PC-9 (cell line): Measurements from ENCODE around the gene NOS1AP. TPM values are rescaled to one million over a fixed set of nuclear protein-coding genes. Genes with fewer than 3 reads are reported as not detected.

Source experiments
- Bru-seq: library from RNA; stranded (reverse); fragments of 400-500 nt; gene quantifications from one replicate; lab custom pipeline; 2021; lab: Mats Ljungman, UMichigan
- BruChase-seq, 2 experiments: library from RNA; stranded (reverse); fragments of 400-500 nt; gene quantifications; one replicate each; lab custom pipeline; 2021; lab: Mats Ljungman, UMichigan
- BruUV-seq: library from RNA; stranded (reverse); fragments of 400-500 nt; replicated peaks from 2 replicates; lab custom pipeline; 2021; lab: Mats Ljungman, UMichigan
- CTCF ChIA-PET: fragments of 300-600 bp; sonication (Branson Sonifier 250); formaldehyde crosslinking; loops from one replicate; lab custom pipeline; 2022; ENCODE audit warnings: antibody characterized with exemption; lab: Charles Lee
- POLR2A ChIA-PET: fragments of 300-600 bp; sonication (Branson Sonifier 250); formaldehyde crosslinking; loops from one replicate; lab custom pipeline; 2022; ENCODE audit warnings: antibody characterized with exemption; ENCODE audit not compliant: unreplicated experiment; lab: Charles Lee
- DNase-seq, 2 experiments: peaks; one replicate each; pipeline versions ENCODE4 v3.0.0 to v3.0.0-alpha.2; 2015 to 2022; ENCODE audit warnings: mixed read lengths in 1 of 2
- H2AFZ ChIP-seq: fragments of 200-600 bp; sonication (generic); 2 replicates; pipeline ENCODE4 v1.8.1; 2017; ENCODE audit warnings: antibody characterized with exemption
- H3F3A ChIP-seq: fragments of 200-600 bp; sonication (generic); 2 replicates; pipeline ENCODE4 v1.8.1; 2017; ENCODE audit warnings: antibody characterized with exemption, mild to moderate bottlenecking, low read depth; ENCODE audit not compliant: insufficient read depth
- H3K27ac ChIP-seq: fragments of 200-600 bp; sonication (generic); 2 replicates; pipeline ENCODE4 v1.6.1; 2016; ENCODE audit warnings: mixed run types
- H3K27me3 ChIP-seq: fragments of 200-600 bp; sonication (generic); 2 replicates; pipeline ENCODE4 v1.6.1; 2016; ENCODE audit warnings: low read depth, mixed run types; ENCODE audit not compliant: insufficient read depth
- H3K36me3 ChIP-seq: fragments of 200-600 bp; sonication (generic); 2 replicates; pipeline ENCODE4 v1.6.1; 2016; ENCODE audit warnings: low read depth, mixed run types
- H3K4me1 ChIP-seq: fragments of 200-600 bp; sonication (generic); replicated peaks from 2 replicates; pipeline ENCODE4 v1.6.1; 2016; ENCODE audit warnings: mixed run types; ENCODE audit not compliant: insufficient read depth
- H3K4me2 ChIP-seq: fragments of 200-600 bp; sonication (generic); 2 replicates; pipeline ENCODE4 v1.6.1; 2017; ENCODE audit warnings: mixed run types
- H3K4me3 ChIP-seq: fragments of 200-600 bp; sonication (generic); 2 replicates; pipeline ENCODE4 v1.6.1; 2016; ENCODE audit warnings: mixed run types
- H3K79me2 ChIP-seq: fragments of 200-600 bp; sonication (generic); 2 replicates; pipeline ENCODE4 v1.6.1; 2017; ENCODE audit warnings: low read depth, mixed run types
- H3K9me2 ChIP-seq: fragments of 200-600 bp; sonication (generic); 2 replicates; pipeline ENCODE4 v1.8.1; 2017; ENCODE audit warnings: mild to moderate bottlenecking; ENCODE audit not compliant: insufficient read depth
- H3K9me3 ChIP-seq: fragments of 200-600 bp; sonication (generic); 2 replicates; pipeline ENCODE4 v1.8.1; 2016; ENCODE audit warnings: low read depth; ENCODE audit not compliant: insufficient read depth
- H4K20me1 ChIP-seq: fragments of 200-600 bp; sonication (generic); 2 replicates; pipeline ENCODE4 v1.8.1; 2017; ENCODE audit not compliant: insufficient read depth
- CTCF ChIP-seq: fragments of 200-600 bp; sonication (generic); conservative IDR thresholded peaks from 2 replicates; pipeline ENCODE4 v1.6.1; 2017; ENCODE audit warnings: mixed run types, antibody characterized with exemption, mild to moderate bottlenecking, moderate library complexity
- EZH2 ChIP-seq: fragments of 200-600 bp; sonication (generic); IDR thresholded peaks from 2 replicates; pipeline ENCODE4 v1.8.0; 2017; ENCODE audit warnings: antibody characterized with exemption, low read depth
- intact Hi-C: fragments of 100-400 bp; cut with micrococcal nuclease; formaldehyde crosslinking; loops from one replicate; pipeline ENCODE4 v1.10.0; 2022; ENCODE audit not compliant: unreplicated experiment
- long read RNA-seq: library from polyadenylated mRNA; stranded (forward); transcript quantifications from one replicate; pipeline ENCODE4 v2.0.0, GENCODE V29; 2022
- total RNA-seq: library from RNA; stranded (reverse); gene quantifications from 2 replicates; pipeline ENCODE4 v1.2.3, GENCODE V29; 2021

The NOS1AP gene
- total RNA-seq (9.2 and 9.9 TPM in 2 replicates), Bru-seq, nascent RNA (percentile 76 among the genes with signal in this experiment), BruChase-seq, experiment 1, labeled RNA remaining after a 2-hour chase (percentile 58 among the genes with signal in this experiment), BruChase-seq, experiment 2, labeled RNA remaining after a 6-hour chase (percentile 48 among the genes with signal in this experiment)
- long read RNA-seq, full-length matches to known transcripts = 1 of 3 reads
- long read RNA-seq, partial matches to known transcripts = 0 of 3 reads
- long read RNA-seq, other reads (novel, unspliced or antisense) = 2 of 3 reads

GRCh38 chr1:162069334-162070093 is at the start of gene NOS1AP:
NOS1AP (plus strand) TSS chr1:162069691; CDS start chr1:162070178, 487 bp downstream.
- Histone ChIP-seq H3F3A (peaks cover 8% of the 10 kb centered on the region; the same call in 1 of the 2 replicates), H3K4me1 (peaks cover 51% of the 10 kb centered on the region), H3K79me2 (peaks cover 56% of the 10 kb centered on the region), H3K4me3 (peak within 1 kb of the TSS; percentile 67), H3K9me2 (no peaks in the 10 kb centered on the region), H3K27me3 (no peaks in the 10 kb centered on the region), H4K20me1 (peaks cover 17% of the 10 kb centered on the region; the same call in 1 of the 2 replicates), H3K9me3 (peaks cover 4% of the 10 kb centered on the region; the same call in 1 of the 2 replicates), H2AFZ (peak within 1 kb of the TSS; percentile 94), H3K36me3 (peaks cover 13% of the 10 kb centered on the region), H3K27ac (peak within 1 kb of the TSS; percentile 2; the same call in 1 of the 2 replicates), H3K4me2 (peak within 1 kb of the TSS; percentile 92)
- TF ChIP-seq EZH2 (no peak), CTCF (no peak)
- ChIA-PET POLR2A (no interaction called here), CTCF (no interaction called here)
- peak; percentile 49 to 84 for DNase-seq
- intact Hi-C loops = no loop called here
- no TSS peak for BruUV-seq

DNA sequence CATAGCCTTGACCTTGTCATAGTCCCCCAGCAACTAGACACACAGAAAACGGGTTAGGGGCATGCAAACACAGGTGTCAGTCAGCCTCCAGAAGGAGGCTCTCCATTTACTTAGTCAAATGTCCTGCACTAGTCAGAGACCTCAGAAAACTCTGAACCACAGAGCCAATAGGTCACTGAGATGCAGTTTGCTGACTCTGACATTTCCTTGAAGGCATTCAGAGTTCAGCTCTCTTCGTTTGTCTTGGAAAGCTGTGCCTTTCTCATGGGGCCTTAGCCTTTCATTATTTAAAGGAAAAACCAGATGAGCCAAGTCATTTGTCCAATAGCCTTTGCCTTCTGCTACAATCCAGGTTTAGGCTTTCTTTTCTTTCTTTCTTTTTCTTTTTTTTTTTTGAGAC is 49.3 kb upstream of the NOS1AP start:
- no peak for TF ChIP-seq EZH2
- TF ChIP-seq CTCF = no peak
- H2AFZ ChIP-seq = no peak overlapping the region
- BruUV-seq = no TSS peak
- H3K4me3 ChIP-seq = no peak overlapping the region
- H4K20me1 ChIP-seq = no peaks in the 10 kb centered on the region
- no peaks in the 10 kb centered on the region for H3K79me2 ChIP-seq
- H3K9me2 ChIP-seq = no peaks in the 10 kb centered on the region
- no peak overlapping the region for H3K27ac ChIP-seq
- intact Hi-C loops = loop anchor here (5.0 kb wide), 1 partner anchor 228 kb away; no protein-coding TSS in a partner anchor
- no peak for DNase-seq
- ChIA-PET POLR2A (no interaction called here), CTCF (interaction anchor here (0.5 kb wide), 1 partner anchor 206 kb away, joined by 3 read pairs; no protein-coding TSS in a partner anchor)
- H3K4me1 ChIP-seq = peaks cover 6% of the 10 kb centered on the region
- H3K36me3 ChIP-seq = no peaks in the 10 kb centered on the region
- H3K27me3 ChIP-seq = peaks cover 24% of the 10 kb centered on the region; the same call in 1 of the 2 replicates
- H3K4me2 ChIP-seq = no peak overlapping the region
- no peaks in the 10 kb centered on the region for H3K9me3 ChIP-seq
- peaks cover 7% of the 10 kb centered on the region; the same call in 1 of the 2 replicates for H3F3A ChIP-seq

DNA sequence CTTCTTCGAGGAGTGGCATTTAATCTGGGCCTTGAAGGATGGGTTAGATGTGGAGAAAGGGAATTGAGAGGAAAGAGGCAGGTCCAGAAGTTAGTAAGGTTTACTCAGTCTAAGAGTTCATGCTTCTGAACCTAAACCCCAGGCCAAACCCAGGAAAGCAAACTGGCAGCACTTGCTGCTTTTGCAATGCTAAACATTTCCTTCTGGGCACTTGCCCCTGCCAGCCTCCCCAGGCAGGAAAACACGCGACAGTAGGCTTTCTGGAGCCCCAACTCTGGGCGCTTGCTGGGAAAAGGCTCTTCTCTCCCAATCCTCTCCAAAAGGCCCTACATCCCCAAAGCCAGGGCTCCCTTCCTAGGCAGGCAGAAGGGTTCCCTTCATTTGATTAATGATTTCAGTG is 48.4 kb upstream of the NOS1AP start:
- H3K27ac ChIP-seq = no peak overlapping the region
- no peak for DNase-seq
- no peaks in the 10 kb centered on the region for H3K9me2 ChIP-seq
- ChIA-PET POLR2A (interaction anchor here (0.8 kb wide), 1 partner anchor 8 kb away, joined by 8 read pairs; no protein-coding TSS in a partner anchor), CTCF (interaction anchor here (0.7 kb wide), 1 partner anchor 16 kb away, joined by 4 read pairs; no protein-coding TSS in a partner anchor)
- intact Hi-C loops = loop anchor here (5.0 kb wide), 1 partner anchor 229 kb away; no protein-coding TSS in a partner anchor
- no peak overlapping the region for H2AFZ ChIP-seq
- no peak overlapping the region for H3K4me2 ChIP-seq
- BruUV-seq = no TSS peak
- TF ChIP-seq CTCF (no peak), EZH2 (no peak)
- peaks cover 7% of the 10 kb centered on the region; the same call in 1 of the 2 replicates for H3F3A ChIP-seq
- peaks cover 6% of the 10 kb centered on the region for H3K4me1 ChIP-seq
- no peaks in the 10 kb centered on the region for H3K79me2 ChIP-seq
- no peaks in the 10 kb centered on the region for H3K9me3 ChIP-seq
- peaks cover 17% of the 10 kb centered on the region; the same call in 1 of the 2 replicates for H3K27me3 ChIP-seq
- H3K36me3 ChIP-seq = no peaks in the 10 kb centered on the region
- no peaks in the 10 kb centered on the region for H4K20me1 ChIP-seq
- no peak overlapping the region for H3K4me3 ChIP-seq
